DMS53 treated with DMSO at 0.1 percent for 48 hours (cell line): Measurements from ENCODE around the gene ANGPTL3.

Experiments used
- DNase-seq: peaks from one replicate; lab custom pipeline; 2025; ENCODE audit not compliant: unreplicated experiment; lab: John Stamatoyannopoulos, UW

The ANGPTL3 gene

GRCh38 chr1:62625415-62625814 lies 28.1 kb downstream of the ANGPTL3 start:
- no peak for DNase-seq

DNA sequence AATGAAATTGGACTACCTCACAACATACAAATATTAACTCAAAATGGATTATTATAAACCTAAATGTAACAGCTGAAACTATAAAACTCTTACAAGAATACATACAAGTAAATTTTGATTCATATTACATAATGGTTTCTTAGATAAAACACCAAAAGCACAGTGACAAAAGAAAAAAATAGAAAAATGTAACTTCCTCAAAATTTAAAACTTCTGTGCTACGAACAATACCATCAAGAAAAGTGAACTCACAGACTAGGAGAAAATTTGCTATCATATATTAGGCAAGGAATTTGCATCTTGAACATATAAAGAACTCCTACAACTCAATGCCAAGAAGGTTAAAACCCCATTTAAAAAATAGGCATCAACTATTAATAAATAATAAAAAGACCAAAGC lies 31.2 kb downstream of the ANGPTL3 start:
- DNase-seq = no peak

DNA sequence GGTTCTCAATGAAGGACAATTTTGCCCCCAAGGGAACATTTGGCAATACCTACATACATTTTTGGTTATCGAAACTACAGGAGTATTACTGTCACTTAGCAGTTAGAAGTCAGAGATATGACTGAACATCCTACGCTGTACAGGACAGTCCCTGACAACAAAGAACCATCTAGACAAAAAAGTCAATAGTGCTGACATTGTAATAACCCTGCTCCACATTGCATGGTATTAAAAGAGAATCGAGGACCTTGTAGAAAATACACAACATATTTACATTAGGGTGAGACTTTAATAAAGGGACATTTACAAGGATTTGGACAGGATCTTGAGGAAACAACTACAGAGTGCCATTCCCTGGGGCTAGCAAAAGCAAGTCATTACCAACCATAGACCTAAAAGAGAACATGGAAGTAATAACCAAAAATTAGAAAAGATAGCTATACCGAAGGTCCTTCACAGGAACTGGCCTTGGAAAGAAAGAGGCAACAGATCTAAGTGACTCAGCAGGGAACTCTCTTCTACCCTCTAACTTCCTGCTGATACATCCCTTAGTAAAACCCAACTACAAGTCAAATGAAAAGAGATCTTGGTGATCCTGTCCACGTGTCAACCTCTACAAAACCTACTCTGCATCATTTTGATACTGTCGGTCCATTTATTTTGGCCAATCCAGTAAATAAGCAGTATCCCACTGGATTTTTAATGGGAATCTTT lies 40.2 kb downstream of the ANGPTL3 start:
- peak; percentile 5 for DNase-seq

DNA sequence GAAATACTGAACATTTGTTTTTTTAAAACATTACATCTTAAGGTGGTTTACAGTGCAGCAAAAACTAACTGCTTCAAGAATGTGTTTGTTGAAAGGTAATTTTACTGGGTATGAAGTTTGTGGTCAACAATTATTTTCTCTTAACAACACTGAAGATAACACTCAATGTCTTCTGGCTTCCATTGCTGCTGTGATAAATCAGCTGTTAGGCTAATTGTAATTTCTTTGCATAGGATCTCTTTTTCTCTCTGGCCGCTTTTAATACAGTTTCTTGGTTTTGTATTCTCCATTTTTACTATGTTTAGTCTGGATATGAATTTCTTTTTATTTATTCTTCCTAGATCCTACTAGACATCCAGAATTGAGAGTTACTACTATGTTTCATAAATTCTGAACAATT lies 46.0 kb downstream of the ANGPTL3 start:
- no peak for DNase-seq

- DNase-seq = no peak
Observed at GRCh38 chr1:62652387-62652786, 55.1 kb downstream of the ANGPTL3 start.

DNA sequence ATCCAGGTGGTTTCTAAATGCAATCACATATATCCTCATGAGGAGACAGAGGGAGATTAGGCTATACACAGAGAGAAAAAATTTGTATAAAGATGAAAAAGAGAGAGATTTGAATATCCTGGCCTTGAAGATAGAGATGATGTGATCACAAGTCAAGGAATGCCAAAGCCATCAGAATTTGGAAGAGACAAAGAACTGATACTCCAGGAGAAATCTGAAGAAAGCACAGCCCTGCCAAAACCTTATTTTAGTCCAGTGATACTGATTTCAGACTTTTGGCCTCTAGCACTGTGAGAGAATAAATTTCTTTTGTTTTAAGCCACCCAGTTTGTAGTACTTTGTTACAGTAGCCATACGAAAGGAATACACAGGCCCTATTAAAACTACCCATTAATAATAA lies 57.4 kb downstream of the ANGPTL3 start:
- DNase-seq = no peak
